Parathyroid adenoma (tissue), 2 donors: ENCODE measurements around the gene NUP160.
"Not testable (repeated sequence)": the region's sequence is repeated elsewhere in the genome, so short reads cannot be mapped to it uniquely, and the experiment has no call there.

ENCODE experiments used
- H2AFZ ChIP-seq: fragments of 300-600 bp; sonication (generic); one replicate; pipeline ENCODE4 v1.7.0; 2017; ENCODE audit warnings: antibody characterized with exemption, mild to moderate bottlenecking
- H3K27ac ChIP-seq: fragments of 300-600 bp; sonication (generic); one replicate; pipeline ENCODE4 v1.7.0; 2017
- H3K27me3 ChIP-seq: fragments of 300-600 bp; sonication (generic); one replicate; pipeline ENCODE4 v1.7.0; 2017; ENCODE audit warnings: low read length; ENCODE audit not compliant: control insufficient read depth, insufficient read depth
- H3K36me3 ChIP-seq: fragments of 300-600 bp; sonication (generic); one replicate; pipeline ENCODE4 v1.7.0; 2017; ENCODE audit warnings: low read length; ENCODE audit not compliant: control insufficient read depth, insufficient read depth
- H3K4me1 ChIP-seq: fragments of 300-600 bp; sonication (generic); one replicate; pipeline ENCODE4 v1.7.0; 2017; ENCODE audit warnings: control low read depth
- H3K4me2 ChIP-seq: fragments of 300-600 bp; sonication (generic); one replicate; pipeline ENCODE4 v1.7.0; 2017; ENCODE audit warnings: low read length
- H3K4me3 ChIP-seq: fragments of 300-600 bp; sonication (generic); one replicate; pipeline ENCODE4 v1.7.0; 2017; ENCODE audit warnings: low read depth, low read length
- H3K79me2 ChIP-seq: fragments of 300-600 bp; sonication (generic); one replicate; pipeline ENCODE4 v1.7.0; 2017; ENCODE audit warnings: control low read depth
- H3K9ac ChIP-seq: fragments of 300-600 bp; sonication (generic); one replicate; pipeline ENCODE4 v1.7.0; 2017; ENCODE audit warnings: mild to moderate bottlenecking
- H3K9me3 ChIP-seq: fragments of 300-600 bp; sonication (generic); one replicate; pipeline ENCODE4 v1.7.0; 2017; ENCODE audit warnings: low read length; ENCODE audit not compliant: control insufficient read depth
- TF ChIP-seq, protein P1 (sequence below): fragments of 300-600 bp; sonication (generic); IDR thresholded peaks from one replicate; pipeline ENCODE4 v1.7.0; 2017; ENCODE audit warnings: antibody characterized with exemption, mild to moderate bottlenecking
- donor health status: primary hyperparathyroidism.

Gene NUP160

DNA sequence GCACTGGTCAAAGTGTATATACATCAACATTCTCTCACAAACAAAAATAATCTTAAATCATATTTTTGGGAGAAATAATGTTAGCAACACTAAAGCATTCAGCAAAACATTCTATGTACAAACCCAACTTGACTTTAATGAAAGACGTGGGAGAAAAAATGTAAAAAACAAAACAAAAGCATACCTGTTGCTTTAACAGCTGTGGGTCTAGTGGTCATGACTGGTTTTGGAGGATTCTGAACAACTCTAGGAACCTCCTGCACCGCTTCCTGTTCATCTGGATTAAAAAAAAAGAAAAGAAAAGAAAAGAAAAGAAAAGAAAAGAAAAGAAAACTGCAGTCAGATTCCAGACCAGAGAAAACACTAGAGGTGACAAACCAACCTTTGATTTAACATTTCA, 83.1 kb downstream of the NUP160 start:
- no peak overlapping the region for H2AFZ ChIP-seq
- no peak overlapping the region for H3K27ac ChIP-seq
- no peaks in the 10 kb centered on the region for H3K36me3 ChIP-seq
- H3K27me3 ChIP-seq, result no peaks in the 10 kb centered on the region
- no peaks in the 10 kb centered on the region for H3K9me3 ChIP-seq
- peaks cover 17% of the 10 kb centered on the region for H3K79me2 ChIP-seq
- TF ChIP-seq, protein P1, sequence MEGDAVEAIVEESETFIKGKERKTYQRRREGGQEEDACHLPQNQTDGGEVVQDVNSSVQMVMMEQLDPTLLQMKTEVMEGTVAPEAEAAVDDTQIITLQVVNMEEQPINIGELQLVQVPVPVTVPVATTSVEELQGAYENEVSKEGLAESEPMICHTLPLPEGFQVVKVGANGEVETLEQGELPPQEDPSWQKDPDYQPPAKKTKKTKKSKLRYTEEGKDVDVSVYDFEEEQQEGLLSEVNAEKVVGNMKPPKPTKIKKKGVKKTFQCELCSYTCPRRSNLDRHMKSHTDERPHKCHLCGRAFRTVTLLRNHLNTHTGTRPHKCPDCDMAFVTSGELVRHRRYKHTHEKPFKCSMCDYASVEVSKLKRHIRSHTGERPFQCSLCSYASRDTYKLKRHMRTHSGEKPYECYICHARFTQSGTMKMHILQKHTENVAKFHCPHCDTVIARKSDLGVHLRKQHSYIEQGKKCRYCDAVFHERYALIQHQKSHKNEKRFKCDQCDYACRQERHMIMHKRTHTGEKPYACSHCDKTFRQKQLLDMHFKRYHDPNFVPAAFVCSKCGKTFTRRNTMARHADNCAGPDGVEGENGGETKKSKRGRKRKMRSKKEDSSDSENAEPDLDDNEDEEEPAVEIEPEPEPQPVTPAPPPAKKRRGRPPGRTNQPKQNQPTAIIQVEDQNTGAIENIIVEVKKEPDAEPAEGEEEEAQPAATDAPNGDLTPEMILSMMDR, result no peak
- no peak overlapping the region for H3K9ac ChIP-seq
- peaks cover 2% of the 10 kb centered on the region for H3K4me1 ChIP-seq
- H3K4me3 ChIP-seq, result no peak overlapping the region
- H3K4me2 ChIP-seq, result no peak overlapping the region

DNA sequence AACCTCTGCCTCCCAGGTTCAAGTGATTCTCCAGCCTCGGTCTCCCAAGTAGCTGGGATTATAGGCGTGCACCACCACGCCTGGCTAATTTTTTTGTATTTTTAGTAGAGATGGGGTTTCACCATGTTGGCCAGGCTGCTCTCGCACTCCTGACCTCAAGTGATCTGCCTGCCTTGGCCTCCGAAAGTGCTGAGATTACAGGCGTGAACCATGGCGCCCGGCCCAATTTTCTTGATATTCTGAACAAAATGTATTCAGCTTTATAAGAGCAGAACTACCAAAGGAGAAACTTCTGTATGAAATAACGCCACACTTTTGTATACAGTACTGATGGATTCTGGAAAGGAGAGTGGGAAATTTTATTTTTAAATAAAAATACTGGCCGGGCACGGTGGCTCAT, 88.9 kb downstream of the NUP160 start:
- H3K4me2 ChIP-seq, H3K4me1 ChIP-seq, H3K27me3 ChIP-seq, H3K36me3 ChIP-seq, H3K9me3 ChIP-seq, H2AFZ ChIP-seq, H3K27ac ChIP-seq, H3K4me3 ChIP-seq, H3K9ac ChIP-seq: not testable (repeated sequence)
- peaks cover 25% of the 10 kb centered on the region for H3K79me2 ChIP-seq

DNA sequence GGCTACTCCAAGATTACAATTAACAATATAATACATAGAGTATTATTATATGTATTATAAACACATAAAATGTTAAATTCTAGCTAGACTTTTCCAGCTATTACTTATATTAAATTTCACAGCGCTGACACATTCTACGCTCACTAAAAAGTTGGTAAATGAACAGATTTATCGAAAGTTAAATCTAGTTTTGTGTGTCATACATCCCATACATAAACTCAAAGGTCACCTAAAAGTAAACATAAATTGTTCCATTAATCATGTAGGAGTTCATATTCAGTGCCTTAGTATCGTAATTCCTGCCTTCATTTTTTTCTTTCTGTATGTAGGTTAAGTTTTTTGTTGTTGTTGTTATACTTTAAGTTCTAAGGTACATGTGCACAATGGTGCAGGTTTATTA, 91.9 kb downstream of the NUP160 start:
- no peaks in the 10 kb centered on the region for H3K36me3 ChIP-seq
- no peaks in the 10 kb centered on the region for H3K9me3 ChIP-seq
- TF ChIP-seq, protein P1, result no peak
- no peak overlapping the region for H2AFZ ChIP-seq
- H3K27me3 ChIP-seq, result no peaks in the 10 kb centered on the region
- no peak overlapping the region for H3K4me2 ChIP-seq
- no peak overlapping the region for H3K4me3 ChIP-seq
- peaks cover 17% of the 10 kb centered on the region for H3K79me2 ChIP-seq
- H3K4me1 ChIP-seq, result no peaks in the 10 kb centered on the region
- no peak overlapping the region for H3K27ac ChIP-seq
- H3K9ac ChIP-seq, result no peak overlapping the region

DNA sequence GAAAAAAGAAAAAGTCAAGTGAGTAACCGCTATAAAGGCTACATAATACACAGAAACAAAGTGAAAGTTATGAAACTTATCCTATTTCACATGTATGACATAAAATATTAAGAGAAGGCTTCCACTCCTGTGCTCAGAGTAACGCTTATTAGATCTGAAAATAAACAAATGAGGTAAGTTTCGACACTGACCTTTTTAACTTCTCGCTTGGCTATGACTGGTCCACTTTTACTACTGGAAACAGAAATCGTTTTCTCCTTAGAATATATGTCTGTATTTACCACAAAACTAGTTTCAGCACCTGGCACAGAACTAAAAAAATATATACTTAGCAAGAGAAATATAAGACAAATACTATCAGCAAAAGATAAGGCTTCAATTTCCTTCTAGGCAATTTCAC, 97.4 kb downstream of the NUP160 start:
- H3K79me2 ChIP-seq, result peaks cover 16% of the 10 kb centered on the region
- H3K9ac ChIP-seq, result no peak overlapping the region
- H2AFZ ChIP-seq, result no peak overlapping the region
- H3K36me3 ChIP-seq, result no peaks in the 10 kb centered on the region
- H3K27ac ChIP-seq, result no peak overlapping the region
- no peaks in the 10 kb centered on the region for H3K9me3 ChIP-seq
- no peak overlapping the region for H3K4me3 ChIP-seq
- H3K4me1 ChIP-seq, result no peaks in the 10 kb centered on the region
- TF ChIP-seq, protein P1, result no peak
- H3K4me2 ChIP-seq, result no peak overlapping the region
- no peaks in the 10 kb centered on the region for H3K27me3 ChIP-seq

DNA sequence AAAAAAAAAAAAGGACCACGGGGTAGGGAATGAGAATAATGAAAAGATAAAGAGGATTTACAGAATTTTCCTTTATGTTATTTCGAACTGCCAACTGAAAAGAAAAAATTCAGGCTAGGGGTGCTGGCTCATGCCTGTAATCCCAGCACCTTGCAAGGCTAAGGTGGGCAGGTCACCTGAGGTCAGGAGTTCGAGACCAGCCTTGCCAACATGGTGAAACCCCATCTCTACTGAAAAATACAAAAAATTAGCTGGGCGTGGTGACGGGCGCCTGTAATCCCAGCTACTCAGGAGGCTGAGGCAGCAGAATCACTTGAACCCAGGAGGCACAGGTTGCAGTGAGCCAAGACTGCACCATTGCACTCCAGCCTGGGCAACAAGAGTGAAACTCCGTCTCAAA, 105.7 kb downstream of the NUP160 start:
- H3K4me1 ChIP-seq, H3K4me3 ChIP-seq, H3K27ac ChIP-seq, H3K36me3 ChIP-seq, H2AFZ ChIP-seq, H3K27me3 ChIP-seq, H3K4me2 ChIP-seq, H3K9ac ChIP-seq, H3K9me3 ChIP-seq: not testable (repeated sequence)
- H3K79me2 ChIP-seq, result peaks cover 11% of the 10 kb centered on the region

DNA sequence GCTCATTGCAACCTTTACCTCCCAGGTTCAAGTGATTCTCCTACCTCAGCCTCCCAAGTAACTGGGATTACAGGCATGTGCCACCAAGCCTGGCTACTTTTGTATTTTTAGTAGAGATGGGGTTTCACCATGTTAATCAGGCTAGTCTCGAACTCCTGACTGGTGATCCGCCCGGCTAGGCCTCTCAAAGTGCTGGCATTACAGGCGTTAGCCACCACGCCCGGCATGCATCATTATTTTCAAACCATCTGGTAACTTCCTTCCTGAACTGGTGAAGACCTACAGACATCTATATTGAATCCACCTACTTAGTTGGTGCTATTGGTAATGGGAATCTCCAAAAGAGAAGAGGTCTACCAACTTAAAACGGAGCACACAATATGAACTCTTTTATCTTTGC, 110.3 kb downstream of the NUP160 start:
- H3K79me2 ChIP-seq, H3K4me1 ChIP-seq, H3K27me3 ChIP-seq, H3K4me2 ChIP-seq, H2AFZ ChIP-seq, H3K27ac ChIP-seq, H3K4me3 ChIP-seq, H3K36me3 ChIP-seq, H3K9ac ChIP-seq, H3K9me3 ChIP-seq: not testable (repeated sequence)
